Activated CD8-positive, alpha-beta memory T cell treated with anti-CD3 and anti-CD28 coated beads, Interleukin-2, amount 50 U/mL, for 1 hour (primary cell): ENCODE results near the gene BNIP5.

ENCODE experiments used
- DNase-seq: peaks from one replicate; pipeline ENCODE4 v3.0.0-alpha.2; 2020; ENCODE audit errors: extremely low read depth

Gene BNIP5

GRCh38 chr6:36322591-36322990 lies 14.1 kb downstream of the BNIP5 start:
- DNase-seq, result no peak

DNA sequence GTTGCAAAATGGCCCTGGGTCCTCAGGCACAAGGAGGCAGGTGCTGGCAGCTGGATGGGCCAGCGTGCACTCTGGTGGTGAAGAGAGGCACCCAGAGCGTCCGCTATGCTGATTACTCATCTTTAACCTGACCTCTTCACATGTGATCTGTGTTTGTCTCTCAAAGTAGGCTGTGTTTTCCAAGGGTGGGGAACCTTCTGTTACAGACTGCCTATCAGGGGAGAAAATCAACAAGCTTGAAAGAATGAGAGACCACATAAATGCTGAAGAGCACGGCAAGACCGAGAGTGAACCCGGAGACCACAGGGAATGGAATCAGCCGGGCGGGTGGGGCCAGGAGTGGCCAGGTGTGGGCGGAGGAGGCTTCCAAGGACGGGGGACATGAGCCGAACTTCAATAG lies 16.2 kb downstream of the BNIP5 start:
- no peak for DNase-seq

GRCh38 chr6:36319821-36320220 lies 16.9 kb downstream of the BNIP5 start:
- DNase-seq, result no peak

GRCh38 chr6:36319436-36319762 lies 17.3 kb downstream of the BNIP5 start:
- no peak for DNase-seq

- no peak for DNase-seq
Observed at GRCh38 chr6:36318690-36319435, 17.8 kb downstream of the BNIP5 start.

- no peak for DNase-seq
Observed at GRCh38 chr6:36317623-36318022, 19.1 kb downstream of the BNIP5 start.

- no peak for DNase-seq
Observed at GRCh38 chr6:36315921-36316320, 20.8 kb downstream of the BNIP5 start.

- DNase-seq, result no peak
Observed at GRCh38 chr6:36314221-36315014, 22.3 kb downstream of the BNIP5 start.

DNA sequence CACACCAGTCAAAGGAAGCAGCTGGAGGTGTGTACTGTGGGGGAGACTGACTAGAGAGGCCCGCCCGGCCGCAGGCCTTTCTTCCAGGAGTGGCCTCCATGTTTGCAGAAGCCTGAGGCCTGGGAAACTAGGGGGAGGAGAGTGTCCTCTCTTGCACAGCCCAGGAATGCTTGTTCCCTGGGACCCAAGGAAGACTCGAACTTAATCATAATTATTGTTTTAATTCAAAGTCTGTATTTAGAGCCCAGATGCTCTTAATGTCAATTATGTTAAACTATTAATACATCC lies 23.1 kb downstream of the BNIP5 start:
- DNase-seq, result no peak

GRCh38 chr6:36312854-36313648 lies 23.6 kb downstream of the BNIP5 start:
- DNase-seq, result no peak

DNA sequence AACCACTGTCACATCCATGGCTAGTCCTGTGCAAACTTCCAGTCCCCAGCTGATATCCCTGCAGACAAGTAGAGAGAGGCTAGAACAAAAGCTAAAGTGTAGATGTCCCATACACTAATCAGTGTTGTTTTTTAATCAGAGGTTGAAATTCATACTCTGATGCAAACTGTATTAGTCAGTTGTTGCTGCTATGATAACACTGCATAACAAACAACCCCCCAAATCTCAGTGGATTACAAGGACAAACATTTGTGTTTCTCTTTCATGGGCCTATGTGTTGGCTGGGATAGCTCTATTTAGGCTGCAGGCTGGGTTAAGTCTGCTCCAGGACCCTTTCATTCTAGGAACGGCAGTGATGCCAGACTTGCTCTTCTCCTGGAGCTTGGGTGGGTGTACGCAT lies 26.8 kb downstream of the BNIP5 start:
- no peak for DNase-seq

DNA sequence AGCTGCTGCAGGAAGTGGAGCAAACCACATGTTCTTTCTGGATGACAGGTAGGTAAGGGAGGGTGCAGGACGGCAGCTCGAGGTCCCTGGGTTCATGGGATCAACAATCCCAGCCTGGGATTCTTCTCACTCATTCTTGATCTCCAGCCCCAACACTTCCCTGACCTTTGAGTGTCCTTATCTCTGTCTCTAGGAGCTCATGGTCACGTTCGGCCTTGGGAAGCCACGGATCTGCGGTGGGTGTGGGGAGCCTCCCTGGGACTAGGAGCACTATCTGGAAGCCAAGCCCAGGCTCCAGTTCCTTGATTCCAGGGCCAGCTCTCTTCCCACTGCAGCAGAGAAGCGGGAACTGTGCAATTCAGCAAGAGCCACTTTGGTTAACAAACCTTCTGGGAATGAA lies 27.5 kb downstream of the BNIP5 start:
- DNase-seq, result no peak

DNA sequence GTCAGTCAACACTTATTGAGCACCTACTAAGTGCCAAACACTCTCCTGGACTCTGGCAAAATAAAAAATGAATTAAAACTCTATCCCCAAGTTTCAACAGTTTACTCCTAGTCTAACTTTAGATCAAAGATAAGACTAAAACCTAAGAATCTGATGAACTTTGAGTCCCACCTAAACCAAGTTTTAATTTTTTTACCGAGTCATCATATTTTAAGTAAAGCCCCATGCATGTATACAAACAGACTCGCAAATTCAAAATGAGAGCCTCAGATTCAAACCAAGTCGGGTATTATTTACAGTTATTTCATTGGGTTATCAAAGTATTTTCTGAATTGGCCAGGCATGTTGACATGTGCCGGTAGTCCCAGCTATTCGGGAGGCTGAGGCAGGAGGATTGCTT lies 28.2 kb downstream of the BNIP5 start:
- no peak for DNase-seq

DNA sequence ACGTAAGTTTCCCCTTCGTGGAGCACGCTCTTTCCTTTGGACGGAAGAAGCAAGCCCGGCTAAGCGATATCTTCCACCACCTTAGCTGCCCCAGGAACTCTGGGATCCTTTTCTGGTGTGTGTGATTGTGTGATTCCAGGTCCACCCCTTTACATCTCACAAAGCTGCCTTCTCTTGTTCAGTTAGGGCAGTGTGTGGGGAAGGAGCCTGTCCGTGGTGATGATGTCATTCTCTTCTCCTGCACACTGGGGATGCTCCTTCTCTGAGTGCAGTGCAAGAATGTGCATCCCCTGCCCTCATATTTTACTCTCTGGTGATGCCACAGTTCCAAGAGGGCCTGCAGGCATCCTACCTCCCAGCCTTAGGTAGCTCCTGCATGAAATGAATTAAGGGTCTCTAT lies 30.3 kb downstream of the BNIP5 start:
- DNase-seq, result no peak

- no peak for DNase-seq
Observed at GRCh38 chr6:36305885-36306284, 30.8 kb downstream of the BNIP5 start.

GRCh38 chr6:36302227-36302976 lies 34.3 kb downstream of the BNIP5 start:
- peak; percentile 89 for DNase-seq

- no peak for DNase-seq
Observed at GRCh38 chr6:36301781-36302180, 34.9 kb downstream of the BNIP5 start.

DNA sequence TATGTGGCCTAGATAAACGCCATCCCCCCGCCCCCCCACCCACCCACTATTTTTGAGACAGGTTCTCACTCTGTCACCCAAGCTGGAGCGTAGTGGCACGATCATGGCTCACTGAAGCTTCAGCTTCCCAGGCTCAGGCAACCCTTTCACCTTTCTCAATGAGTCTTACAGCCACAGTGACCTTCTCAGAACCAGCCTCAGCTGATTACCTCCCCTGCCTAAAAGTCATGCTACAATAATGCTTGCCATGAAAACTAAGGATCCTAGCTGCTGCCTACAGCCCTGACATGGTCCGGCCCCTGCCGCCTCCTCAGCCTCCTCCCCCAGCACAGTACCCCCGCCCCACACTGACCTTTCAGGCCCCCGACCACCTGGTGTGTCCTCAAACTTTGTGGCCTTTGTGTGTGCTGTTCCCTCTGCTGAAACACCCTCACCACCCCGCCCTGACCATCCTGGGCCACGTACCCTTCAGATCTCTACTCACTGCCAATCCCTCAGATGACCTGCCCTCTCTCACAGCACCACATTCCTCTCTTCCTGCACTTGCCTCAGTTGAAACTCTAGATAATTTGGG lies 35.5 kb downstream of the BNIP5 start:
- DNase-seq, result no peak

DNA sequence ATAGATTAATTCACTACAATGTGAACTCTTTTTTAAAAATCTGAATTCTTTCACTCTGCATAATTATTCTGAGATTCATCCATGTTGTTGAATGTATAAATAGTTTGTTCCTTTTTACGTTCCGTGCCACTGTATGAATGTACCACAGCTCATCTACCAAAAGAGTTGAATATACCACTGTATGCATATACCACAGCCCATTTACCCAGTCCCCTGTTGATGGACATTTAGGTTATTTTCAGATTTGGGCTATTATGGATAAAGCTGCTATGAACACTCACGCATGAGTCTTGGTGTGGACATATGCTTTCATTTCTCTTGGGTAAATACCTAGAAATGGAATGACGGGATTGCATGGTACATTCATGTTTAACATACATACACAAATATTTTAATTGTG lies 38.7 kb downstream of the BNIP5 start:
- no peak for DNase-seq

GRCh38 chr6:36297511-36297910 lies 39.2 kb downstream of the BNIP5 start:
- DNase-seq, result no peak

DNA sequence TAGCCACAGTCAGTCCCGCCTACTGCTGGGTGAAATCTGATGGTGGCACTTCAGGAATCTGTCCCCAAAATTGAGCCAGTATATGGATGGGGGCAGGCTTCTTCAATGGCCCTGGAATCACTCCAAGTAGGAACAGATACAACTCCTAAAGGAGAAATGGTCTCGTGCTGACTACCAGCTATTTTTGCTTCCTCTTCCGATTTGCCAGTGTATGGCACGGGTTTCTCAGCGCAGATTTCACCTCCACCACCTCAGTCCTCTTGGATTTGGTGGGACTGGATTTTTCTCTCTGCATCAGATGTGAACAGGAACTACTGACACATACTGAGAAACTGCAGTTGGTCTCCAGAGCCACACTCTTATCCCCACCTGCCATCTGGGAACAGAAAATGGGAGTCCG lies 39.6 kb downstream of the BNIP5 start:
- DNase-seq, result no peak

DNA sequence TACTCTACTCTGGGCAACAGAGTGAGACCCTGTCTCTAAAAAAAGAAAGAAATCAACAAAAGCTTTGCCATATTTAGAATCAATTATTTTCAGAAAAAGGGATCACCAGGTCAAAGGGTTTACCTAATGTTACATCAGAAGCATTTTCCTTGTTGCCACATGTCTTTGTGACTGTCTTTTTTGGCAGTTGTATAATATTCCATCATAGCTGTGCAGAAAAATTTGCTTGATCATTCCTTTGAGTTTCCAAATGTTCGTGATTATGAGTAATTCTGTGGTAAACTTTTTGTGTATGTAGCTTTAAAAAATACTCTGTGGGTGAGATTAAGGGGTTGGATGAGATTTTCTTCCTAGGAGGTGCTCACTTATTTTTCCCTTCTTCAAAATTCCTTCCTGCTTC lies 40.4 kb downstream of the BNIP5 start:
- DNase-seq, result no peak
